ENCODE results near the gene SIRPA.

GRCh38 chr20:1934721-1935573, 39.7 kb downstream of the SIRPA start:
- TF ChIP-seq CTCF (IDR thresholded peaks at IDR 0.05; ENCODE audit: low read depth, low read length, poor library complexity, severe bottlenecking) (no peak), EZH2phosphoT487 (IDR thresholded peaks at IDR 0.05; ENCODE audit: borderline replicate concordance, low read length) (no peak)
